Posterior vena cava (tissue), 2 donors: ENCODE data around the gene CAPZB. TPM values are rescaled to one million over a fixed set of nuclear protein-coding genes. Genes with fewer than 3 reads are reported as not detected.

Experiments used
- DNase-seq: peaks from one replicate; pipeline ENCODE4 v3.0.0-alpha.2; 2020; ENCODE audit warnings: low spot score
- intact Hi-C, 2 donors: fragments of 100-400 bp; cut with DNase I; formaldehyde crosslinking; loops; one replicate each; pipeline versions ENCODE4 v1.14.1 to v1.14.2; 2022 to 2023
- total RNA-seq, 2 donors: library from RNA; stranded (reverse); fragmentation: NEBNext Ultra II Directional; extraction: Animal tissue kit (Norgen Biotek cat#: 25700); gene quantifications; one replicate each; pipeline ENCODE4 v1.2.1, GENCODE V29; 2021
- donor health status: DM: yes; HTN: yes; CAD: no.
- donor health status: DM: yes; HTN: yes; CAD: no.

The CAPZB gene
- total RNA-seq, 2 donors from 2014 or later = 255 to 277 TPM

DNA sequence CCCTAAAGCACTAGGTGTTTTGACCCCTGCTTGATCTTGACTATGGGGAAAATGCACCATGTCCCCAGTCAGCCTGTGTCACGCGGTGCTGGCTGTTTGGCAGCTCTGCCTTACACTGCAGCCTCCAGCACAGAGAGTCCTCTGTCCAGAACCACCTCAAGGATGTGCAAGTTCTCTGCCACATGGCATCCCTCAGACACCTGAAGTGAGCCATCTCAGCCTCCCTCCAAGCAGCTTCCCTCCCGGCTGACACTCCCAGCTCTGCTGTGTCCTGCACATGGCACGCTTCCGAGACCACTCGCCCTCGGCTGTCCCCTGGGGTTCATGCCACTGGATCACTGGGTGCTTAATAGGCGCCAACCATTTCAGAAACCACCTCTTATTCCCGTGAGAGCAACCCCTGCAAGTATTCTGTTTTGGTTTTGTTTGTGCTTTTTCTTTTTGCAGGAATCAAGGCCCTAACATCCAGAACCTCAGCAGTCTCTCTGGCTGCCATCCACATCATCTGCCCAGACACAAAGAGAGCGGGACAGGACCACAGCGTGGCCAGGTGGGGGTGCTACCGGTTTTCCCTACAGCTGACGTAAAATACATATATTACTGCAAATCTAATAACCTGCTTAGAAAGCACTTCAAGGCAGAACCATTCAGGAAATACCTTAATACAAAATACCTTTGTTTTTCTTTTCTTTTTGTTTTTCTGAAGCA lies 45.7 kb downstream of the CAPZB start:
- DNase-seq = peak; percentile 79
- intact Hi-C loops = loop anchor here in 1 of 2 donors (5.0 kb wide), 1 partner anchor 32 kb away; no protein-coding TSS in a partner anchor

DNA sequence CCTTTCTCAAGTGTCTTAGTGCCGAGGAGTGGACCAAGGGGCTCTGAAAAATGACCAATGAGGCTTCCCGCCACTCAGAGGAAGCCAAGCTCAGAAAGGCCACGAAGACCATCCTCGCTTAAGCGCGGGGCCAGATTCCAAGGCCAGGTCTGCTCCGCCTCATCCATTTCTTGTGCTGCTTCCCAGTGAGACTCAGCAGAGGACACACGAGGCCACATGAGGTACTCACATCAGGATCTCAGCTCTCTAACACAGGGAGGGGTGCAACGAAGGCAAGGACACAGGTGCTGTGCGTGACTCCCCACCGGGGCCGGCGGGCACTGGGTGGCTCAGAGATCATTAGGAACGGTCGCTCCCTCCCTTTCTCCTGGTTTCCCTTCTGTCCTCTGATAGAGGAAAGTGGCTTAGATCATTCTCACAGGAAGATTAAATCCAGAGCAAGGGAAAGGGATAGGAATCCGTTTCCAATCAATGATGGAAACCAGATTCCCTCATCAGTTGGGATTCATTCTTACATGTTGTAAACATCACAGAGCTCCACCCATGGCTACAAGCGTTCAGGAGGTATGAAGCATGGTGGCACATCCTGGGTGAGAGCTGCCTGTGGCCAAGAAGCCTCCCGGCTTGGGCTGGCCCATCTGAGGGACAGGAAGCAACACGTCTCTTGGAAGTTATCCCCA lies 46.7 kb downstream of the CAPZB start:
- intact Hi-C loops = no loop called here
- peak; percentile 72 for DNase-seq

DNA sequence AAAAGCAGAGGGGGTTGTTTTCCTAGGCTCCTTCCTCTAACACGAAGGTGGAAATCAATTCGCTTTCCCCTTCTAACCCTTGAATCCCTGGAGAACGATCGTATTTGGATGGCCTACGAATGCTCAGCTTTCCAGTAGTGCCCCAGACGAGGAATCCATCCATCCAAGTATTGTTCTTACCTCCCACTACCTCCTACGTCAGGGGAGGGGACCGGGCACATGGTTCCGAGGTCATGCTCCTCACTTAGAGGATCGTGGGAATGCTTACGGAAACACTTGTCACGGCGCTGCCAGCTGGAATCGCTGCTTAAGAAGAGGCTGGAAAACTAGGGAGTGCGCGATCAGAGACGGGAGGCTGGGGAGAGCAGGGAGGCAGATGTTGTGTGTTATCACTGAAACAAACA lies 47.4 kb downstream of the CAPZB start:
- peak; percentile 96 for DNase-seq
- intact Hi-C loops = no loop called here

DNA sequence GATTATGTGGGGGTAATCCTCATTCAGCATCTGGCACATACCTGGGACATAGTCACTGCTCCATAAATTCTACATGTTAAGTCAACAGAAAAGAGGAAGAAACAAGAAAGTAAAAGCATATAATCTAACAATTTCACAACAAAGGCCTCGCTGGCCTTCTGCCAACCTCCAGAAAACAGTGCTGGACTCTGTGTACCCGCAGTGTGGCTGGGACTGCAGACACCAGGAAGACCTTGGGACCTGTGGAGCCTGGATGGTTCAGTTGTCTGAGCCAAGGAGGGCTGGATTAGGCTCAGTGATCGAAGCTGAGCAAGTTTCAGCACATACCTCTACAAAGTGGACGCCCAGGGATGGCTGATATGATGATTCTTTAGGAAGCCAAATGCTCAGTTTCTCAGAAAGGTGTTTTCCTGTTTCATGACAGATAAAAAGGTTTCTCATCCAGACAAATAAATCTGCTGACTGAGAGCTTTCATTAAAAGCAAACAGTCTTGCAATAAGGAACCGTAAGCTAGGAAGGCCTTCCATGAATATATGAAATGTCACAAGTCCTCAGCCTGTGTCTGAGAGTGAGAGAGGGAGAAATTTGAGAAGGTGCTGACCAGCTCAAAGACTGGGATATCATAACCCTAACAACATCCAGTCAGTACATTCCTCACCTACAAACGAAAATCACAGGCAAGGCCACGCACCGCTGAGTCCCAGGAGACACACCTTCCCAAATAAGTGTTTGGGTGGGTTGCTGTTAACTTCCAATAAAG lies 48.4 kb downstream of the CAPZB start:
- DNase-seq = peak; percentile 90
- intact Hi-C loops = no loop called here

DNA sequence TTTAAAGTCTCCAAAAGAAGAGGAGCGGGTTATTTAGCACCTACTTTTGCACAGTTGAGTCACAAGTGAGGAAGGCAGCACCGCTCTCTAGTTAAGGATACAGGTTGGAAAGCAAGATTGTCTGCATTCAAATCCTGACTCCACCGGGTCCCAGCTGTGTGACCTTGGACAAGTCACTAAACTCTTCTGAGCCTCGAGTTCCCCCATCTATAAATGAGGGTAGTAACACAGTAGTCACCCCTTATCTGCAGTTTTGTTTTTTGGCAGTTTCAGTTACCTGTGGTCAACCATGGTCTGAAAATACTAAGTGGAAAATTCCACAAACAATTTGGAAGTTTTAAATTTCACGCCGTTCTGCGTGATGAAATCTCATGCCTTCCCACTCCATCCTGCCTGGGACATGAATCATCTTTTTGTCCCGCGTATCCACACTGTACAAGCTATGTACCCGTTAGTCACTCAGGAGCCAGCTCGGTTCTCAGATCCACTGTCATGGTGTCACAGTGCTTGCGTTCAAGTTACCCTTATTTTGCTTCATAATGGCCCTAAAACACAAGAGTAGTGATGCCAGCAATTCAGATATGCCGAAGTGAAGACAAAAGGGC lies 49.4 kb downstream of the CAPZB start:
- intact Hi-C loops = no loop called here

DNA sequence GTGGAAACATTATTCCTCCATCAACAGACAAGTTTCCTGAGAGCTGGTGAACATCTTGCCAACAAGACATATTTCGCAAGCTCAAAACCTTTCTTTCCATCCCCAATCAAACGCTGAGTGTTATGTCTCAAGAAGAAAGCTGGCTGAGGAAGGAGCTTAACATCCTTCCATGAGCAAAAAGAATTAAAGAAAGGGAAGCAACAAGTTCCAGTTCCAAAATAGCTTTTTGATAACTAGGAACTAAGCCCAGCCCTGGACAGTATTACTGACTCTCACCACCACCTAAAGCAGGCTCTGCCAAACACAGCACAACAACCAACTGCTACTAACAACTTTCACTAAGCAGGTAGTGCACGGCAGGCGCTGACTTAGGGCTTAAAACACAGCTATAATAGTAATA lies 50.2 kb downstream of the CAPZB start:
- DNase-seq = peak; percentile 58
- intact Hi-C loops = no loop called here

More for the DNA sequence above, 49.4 kb downstream of the CAPZB start:
- DNase-seq = peak; percentile 7

DNA sequence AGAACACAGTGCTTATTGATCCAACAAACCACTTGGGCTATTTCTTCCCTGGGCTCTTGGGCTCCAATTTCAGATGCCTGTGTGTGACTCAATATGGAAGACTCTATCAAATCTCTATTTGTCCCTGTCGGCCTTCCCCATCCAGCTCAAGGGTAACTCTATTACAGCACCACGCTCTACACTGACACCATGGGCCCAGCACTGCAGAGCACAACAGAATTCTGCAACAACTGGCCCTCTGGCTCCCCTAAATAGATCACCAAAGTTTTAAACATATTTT lies 51.7 kb downstream of the CAPZB start:
- peak; percentile 19 for DNase-seq
- intact Hi-C loops = no loop called here

DNA sequence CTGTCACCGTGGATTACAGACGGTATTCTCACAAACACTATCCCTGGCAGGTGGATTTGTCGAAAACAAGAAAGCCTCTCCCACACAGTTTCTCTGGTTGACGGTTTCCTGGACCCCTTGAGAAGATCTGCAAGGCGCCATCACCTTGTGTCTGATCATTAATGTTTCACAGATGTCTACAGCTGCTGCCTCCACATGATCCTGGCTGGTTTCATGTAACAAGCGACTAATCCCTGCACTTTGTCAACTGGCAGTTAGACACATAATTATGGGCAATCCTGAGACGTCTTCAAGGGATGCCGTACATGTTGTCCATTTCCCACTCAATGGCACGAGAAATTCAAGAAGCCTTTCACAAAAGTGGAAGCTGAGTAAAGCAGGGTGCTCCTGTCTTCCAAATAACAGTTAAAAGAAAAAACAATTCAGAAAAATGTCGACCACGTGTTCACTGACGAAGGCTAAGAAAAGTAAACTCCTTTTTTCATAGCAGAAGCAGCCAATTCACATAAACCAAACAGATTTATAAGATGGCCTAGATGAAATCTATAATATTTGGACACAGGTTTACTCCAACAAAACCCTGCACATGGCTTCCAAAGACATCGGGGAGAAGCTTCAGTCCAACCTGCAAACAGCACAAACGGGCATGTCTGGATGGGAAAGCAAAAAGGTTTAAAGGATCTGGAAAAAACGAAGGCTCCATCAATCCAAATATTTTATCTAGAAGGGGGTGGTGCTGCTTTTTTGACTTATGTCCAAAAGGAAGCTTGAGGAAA lies 52.2 kb downstream of the CAPZB start:
- DNase-seq = peak; percentile 7
- intact Hi-C loops = no loop called here

DNA sequence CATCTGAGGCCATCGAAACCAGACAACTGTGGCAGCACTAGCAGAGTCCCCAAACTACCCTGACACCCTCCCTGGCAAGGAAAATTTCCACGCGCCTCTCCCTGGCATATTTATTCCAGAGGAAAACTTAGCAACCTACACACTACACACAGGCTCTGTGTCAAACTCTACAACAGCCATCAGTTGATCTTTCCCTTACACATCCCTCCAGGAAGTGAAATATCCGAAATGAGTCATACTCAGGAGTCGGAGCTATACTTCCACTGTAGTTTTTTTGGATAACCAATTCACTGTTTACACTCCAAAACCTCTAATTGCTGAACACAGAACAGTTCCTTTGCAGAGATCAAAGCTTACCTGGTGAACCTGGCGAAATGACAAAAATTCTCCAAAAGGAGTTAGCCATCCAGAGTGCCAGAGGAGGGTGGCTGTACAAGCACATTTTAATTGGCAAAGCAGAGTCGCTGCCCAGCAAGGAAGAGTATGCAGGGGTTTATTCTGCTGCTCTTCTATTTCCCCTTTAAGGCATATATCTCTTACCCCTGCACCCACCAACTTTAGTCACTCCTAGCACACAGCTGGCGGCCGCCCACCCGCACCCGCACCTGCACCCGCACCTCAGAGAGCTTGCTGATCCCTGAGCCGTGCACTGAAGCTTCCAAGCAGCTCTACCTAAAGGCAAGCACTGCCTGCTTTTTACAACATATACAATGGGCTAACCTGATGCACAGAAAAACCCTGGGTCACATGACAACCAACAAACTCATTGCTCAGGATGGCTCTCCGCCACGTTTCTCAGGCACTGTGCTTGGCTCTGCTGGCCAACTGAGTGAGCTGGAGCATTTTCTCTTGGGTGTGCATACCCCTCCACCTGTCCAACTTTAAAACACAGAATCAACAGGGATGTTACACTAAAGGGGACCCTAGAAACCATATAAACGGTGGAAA lies 54.9 kb downstream of the CAPZB start:
- DNase-seq = peak; percentile 43
- intact Hi-C loops = no loop called here

DNA sequence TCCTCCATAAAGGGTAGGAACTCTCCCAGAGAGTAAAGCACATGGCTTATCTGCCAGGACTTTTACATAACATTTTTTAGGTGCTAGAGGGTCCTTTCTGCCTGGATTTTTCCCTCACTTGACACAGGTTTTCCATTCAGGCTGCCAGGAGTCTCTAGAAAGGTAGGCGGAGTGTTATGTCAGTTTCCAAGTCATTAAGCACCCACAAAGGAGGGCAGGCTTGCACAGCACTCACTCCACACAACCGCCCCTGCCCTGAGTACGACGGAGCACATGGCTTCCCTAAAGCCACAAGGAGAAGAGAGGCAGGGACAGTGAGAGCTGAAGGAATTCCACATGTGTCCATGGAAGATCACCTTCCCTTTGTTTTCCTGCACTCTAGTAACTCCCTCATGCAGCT lies 55.7 kb downstream of the CAPZB start:
- intact Hi-C loops = no loop called here
- no peak for DNase-seq

DNA sequence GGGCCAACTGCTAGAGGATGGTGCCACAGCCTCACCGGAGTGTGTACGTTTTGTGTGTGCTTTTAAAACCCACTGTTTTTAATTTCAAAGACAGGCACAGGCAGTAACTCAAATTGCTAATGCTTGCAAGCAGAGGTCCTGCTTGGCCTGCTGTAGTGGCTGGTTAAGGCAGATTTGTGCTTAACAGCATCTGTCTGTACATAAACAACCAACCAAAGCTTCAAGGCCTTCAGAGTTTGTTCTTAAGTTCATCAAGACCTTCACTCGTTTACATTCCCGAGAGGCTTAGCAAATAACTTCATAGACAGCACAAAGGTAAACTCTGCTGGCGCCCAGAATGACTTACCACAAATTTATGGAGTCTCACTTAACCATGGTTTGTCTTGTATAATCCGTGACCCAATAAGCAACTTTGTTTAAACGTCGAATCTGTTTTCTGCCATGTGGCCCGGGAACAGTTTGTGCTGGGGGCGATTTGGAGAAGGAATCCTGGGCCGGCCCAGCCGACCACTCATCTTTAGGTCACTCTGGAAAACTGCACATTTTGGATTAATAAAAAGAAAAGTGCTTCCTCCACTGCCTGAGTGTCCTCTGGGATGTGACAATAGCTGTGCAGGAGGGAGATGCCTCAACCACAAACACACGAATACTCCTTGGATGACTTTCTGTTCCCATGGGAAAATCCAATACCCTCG lies 58.1 kb downstream of the CAPZB start:
- intact Hi-C loops = no loop called here
- DNase-seq = peak; percentile 69

DNA sequence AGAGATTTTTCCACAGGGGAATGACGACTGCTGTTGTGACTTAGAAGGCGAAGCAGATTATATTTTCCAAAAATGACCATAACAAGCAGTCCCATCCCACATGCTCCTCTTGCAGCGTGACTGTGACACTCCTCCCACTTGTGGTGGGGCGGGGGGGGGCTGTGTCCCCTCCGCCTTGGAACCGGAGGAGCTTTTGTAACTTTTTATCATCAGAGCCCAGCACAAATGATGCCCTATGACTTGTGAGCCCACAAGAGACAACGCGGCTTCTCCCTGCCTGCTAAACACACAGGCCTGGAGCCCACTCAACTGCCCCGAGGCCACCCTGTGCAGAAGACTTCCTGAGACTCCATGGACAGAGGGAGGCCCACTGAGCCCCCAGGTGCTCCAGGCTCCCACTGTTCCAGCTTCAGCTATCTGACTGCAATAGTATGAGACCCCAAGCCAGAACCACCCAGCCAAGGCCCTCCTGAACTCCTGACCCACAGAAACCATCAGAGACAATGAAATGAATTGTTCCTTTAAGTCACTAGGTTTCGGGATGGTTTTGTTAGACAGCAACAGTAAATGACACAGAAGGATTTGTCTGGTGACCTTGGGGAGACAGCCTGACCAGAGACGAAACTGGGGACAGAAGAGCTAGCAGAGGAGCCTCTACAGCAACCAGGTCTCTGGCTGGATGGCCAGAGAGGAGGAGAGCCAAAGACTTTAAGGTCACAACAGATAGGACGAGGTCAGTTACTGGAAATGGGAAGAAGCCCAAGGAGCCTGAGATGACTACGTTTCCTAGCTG lies 58.8 kb downstream of the CAPZB start:
- intact Hi-C loops = no loop called here
- peak; percentile 81 for DNase-seq

DNA sequence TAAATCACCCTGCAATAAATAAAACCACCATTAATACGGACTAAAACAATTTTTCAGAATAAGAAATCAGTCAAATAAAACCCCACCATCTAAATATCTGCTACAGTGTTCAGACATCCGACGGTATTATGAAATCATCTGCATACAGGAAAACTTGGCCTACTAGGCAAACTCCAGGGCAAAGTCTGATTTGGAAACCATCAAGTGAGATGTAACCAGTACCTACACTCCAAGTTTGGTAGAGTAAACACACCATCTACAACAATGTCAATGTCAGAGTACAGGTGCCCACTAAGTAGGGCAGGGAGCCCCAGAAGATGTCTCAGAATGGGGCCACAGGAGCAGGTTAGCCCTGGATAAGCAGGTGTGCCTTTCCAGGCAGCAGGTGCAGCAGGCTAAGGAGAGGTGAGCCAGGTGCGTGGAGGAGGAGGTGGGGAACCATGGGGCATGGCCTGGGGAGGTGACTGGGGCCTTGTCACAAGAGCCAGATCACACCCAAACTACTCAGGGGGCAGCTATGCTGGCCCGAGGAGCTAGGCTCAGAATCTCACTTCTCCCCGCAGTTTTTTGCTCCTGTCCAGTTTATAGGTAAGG lies 59.6 kb downstream of the CAPZB start:
- DNase-seq = peak; percentile 80
- intact Hi-C loops = no loop called here

DNA sequence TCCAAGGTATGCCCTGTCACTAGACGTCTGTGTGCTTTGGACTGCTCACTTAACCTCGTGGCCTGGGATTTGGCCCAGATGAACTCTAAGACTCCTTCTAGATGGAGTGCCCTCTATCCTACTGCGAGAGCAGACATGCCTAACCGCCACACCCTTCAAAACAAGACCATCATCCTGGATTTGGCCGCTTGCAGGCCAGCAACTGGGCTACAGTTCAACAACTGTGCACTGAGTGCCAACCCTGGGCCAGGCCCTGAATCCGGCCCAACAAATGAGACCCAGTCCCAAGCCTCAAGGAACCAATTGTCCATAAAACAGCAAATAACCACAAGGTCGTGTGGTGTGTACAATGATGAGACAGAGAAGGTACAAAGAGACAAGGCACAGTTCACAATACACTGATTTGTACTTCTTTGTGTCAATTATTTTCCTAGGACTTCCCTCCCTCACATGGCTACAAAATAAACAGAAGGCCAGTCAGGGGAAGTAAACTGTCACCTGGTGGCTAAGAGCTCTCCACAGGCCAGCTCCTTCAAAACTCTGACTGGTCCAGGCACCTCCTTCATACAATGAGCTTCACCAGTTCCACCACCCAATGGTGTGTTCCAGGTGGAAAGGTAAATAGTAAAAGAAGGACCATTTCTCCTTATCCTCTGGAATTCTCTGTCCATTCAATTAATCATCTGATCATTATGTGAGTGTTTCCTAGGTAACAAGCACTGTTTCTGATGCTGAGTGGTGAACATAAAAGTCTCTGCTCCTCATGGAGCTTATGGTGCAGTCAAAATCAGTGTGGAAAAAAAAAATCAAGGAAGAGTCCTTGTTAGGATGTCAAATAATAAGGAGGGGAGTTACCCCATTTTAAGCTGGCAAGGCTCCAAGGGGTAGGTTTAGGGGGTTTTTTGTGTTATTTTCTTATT lies 60.4 kb downstream of the CAPZB start:
- no peak for DNase-seq
- intact Hi-C loops = no loop called here

DNA sequence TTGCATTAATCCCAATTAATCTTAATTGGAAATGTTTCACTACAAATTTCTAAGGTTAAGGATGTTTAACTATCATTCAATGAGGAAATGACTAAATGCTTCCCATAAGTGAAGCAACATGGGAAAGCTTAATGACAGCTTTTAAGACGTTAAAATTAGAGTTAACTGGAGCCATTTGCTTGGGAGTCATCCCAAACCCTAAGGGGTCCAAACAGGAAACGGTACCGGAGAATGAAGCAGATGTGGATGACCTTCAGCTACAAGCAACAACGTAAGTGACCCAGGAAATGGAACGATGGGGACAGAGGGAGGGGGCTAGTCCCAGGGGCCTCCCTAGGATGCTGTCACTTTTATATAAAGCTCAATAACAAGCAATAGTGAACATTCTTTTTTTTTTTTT lies 62.2 kb downstream of the CAPZB start:
- DNase-seq = no peak
- intact Hi-C loops = no loop called here

DNA sequence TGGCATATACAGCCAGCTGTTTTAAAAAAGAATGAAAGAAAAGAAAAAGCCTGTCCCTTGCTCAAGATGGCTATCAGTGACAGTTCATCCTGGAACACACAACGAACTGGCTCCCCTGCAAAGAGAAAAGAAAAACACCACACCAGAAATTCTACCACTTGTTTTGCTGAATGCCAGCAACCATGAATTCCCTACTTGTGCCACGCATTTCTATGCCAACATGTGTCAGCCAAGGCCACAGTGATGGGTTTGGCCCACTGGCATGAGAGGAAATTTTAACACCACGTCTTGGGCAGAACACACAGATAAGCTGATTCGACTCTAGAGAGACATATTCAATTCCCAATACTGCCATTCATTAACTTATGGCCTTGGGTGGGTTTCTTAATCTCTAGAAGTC lies 64.0 kb downstream of the CAPZB start:
- intact Hi-C loops = no loop called here
- peak; percentile 34 for DNase-seq
